Amygdala (tissue), 56 donors: ENCODE measurements around the gene VGLL4.
"Not testable (repeated sequence)": the region's sequence is repeated elsewhere in the genome, so short reads cannot be mapped to it uniquely, and the experiment has no call there.

Experiments used
- DNase-seq, 56 donors: peaks; one replicate each; lab custom pipeline; 2025; lab: John Stamatoyannopoulos, UW

Gene VGLL4

GRCh38 chr3:11643605-11644087, at the start of gene VGLL4:
TSS of gene VGLL4 (minus strand) at chr3:11643915. CDS start at chr3:11643518, 397 bp downstream.
- DNase-seq: peak; percentile 35 to 94 (median 85)

GRCh38 chr3:11692532-11692813, 48.8 kb upstream of the VGLL4 start:
- no peak for DNase-seq

- no peak for DNase-seq
Observed at GRCh38 chr3:11691767-11692531, 48.2 kb upstream of the VGLL4 start.

- no peak for DNase-seq
Observed at GRCh38 chr3:11690863-11691766, 47.4 kb upstream of the VGLL4 start.

- DNase-seq: no peak
Observed at GRCh38 chr3:11689749-11690148, 46.0 kb upstream of the VGLL4 start.

- DNase-seq: not testable (repeated sequence)
Observed at GRCh38 chr3:11684980-11685379, 41.3 kb upstream of the VGLL4 start.

GRCh38 chr3:11680509-11680908, 36.8 kb upstream of the VGLL4 start:
- DNase-seq: no peak

- no peak for DNase-seq
Observed at GRCh38 chr3:11679964-11680363, 36.2 kb upstream of the VGLL4 start.

- DNase-seq: no peak
Observed at GRCh38 chr3:11672363-11672762, 28.6 kb upstream of the VGLL4 start.

- peak in 5 of 56 donors; percentile 7 to 44 (median 16) for DNase-seq
Observed at GRCh38 chr3:11671648-11672100, 28.0 kb upstream of the VGLL4 start.

- DNase-seq: peak in 1 of 56 donors; percentile 3
Observed at GRCh38 chr3:11668243-11669235, 24.8 kb upstream of the VGLL4 start.

- no peak for DNase-seq
Observed at GRCh38 chr3:11665331-11665730, 21.6 kb upstream of the VGLL4 start.

- no peak for DNase-seq
Observed at GRCh38 chr3:11662392-11662990, 18.8 kb upstream of the VGLL4 start.

- DNase-seq: no peak
Observed at GRCh38 chr3:11661827-11662226, 18.1 kb upstream of the VGLL4 start.

- DNase-seq: no peak
Observed at GRCh38 chr3:11661052-11661656, 17.4 kb upstream of the VGLL4 start.

GRCh38 chr3:11660242-11660641, 16.5 kb upstream of the VGLL4 start:
- DNase-seq: no peak

GRCh38 chr3:11658180-11658579, 14.5 kb upstream of the VGLL4 start:
- no peak for DNase-seq

- DNase-seq: no peak
Observed at GRCh38 chr3:11655196-11655928, 11.6 kb upstream of the VGLL4 start.

- no peak for DNase-seq
Observed at GRCh38 chr3:11654166-11654565, 10.5 kb upstream of the VGLL4 start.
